Neutrophil (primary cell): ENCODE data around the gene SMARCA4.

Experiments
- H3K27ac ChIP-seq: fragments of 200-600 bp; sonication (generic); 2 replicates; pipeline ENCODE4 v1.5.1; 2016; ENCODE audit warnings: mild to moderate bottlenecking, moderate library complexity
- H3K27me3 ChIP-seq: fragments of 200-600 bp; sonication (generic); 2 replicates; pipeline ENCODE4 v1.6.0; 2016; ENCODE audit warnings: mild to moderate bottlenecking
- H3K36me3 ChIP-seq: fragments of 200-600 bp; sonication (generic); 2 replicates; pipeline ENCODE4 v1.5.1; 2017
- H3K4me1 ChIP-seq, 2 experiments: fragments of 200-600 bp in 1 of 2; sonication (generic) in 1 of 2; 1 replicate in 1 of 2; 2 replicates in 1 of 2; pipeline versions ENCODE4 v1.5.1 to v1.6.1; 2013 to 2016; ENCODE audit warnings: low read depth in 1 of 2, low read length in 1 of 2, mild to moderate bottlenecking in 1 of 2, moderate library complexity in 1 of 2; ENCODE audit not compliant: control insufficient read depth in 1 of 2, insufficient read depth in 1 of 2
- H3K4me3 ChIP-seq, 2 experiments: fragments of 200-600 bp in 1 of 2; sonication (generic) in 1 of 2; 1 replicate in 1 of 2; 2 replicates in 1 of 2; pipeline ENCODE4 v1.5.1; 2013 to 2016; ENCODE audit warnings: low read depth in 1 of 2, low read length in 1 of 2, mild to moderate bottlenecking in 1 of 2, moderate library complexity in 1 of 2
- H3K9me3 ChIP-seq: fragments of 200-600 bp; sonication (generic); 2 replicates; pipeline ENCODE4 v1.5.1; 2016
- CTCF ChIP-seq: fragments of 200-600 bp; sonication (generic); IDR thresholded peaks from 2 replicates; pipeline ENCODE4 v1.5.1; 2016; ENCODE audit warnings: antibody characterized with exemption

SMARCA4 gene

GRCh38 chr19:10966809-10967208 is 6.0 kb downstream of the SMARCA4 start:
- no peak for TF ChIP-seq CTCF
- peaks cover 5 to 6% of the 10 kb centered on the region in 2 experiments for H3K4me1 ChIP-seq

GRCh38 chr19:10968527-10969135 is 7.8 kb downstream of the SMARCA4 start:
- TF ChIP-seq CTCF = no peak
- Histone ChIP-seq H3K27ac (no peak overlapping the region), H3K36me3 (no peaks in the 10 kb centered on the region), H3K9me3 (no peaks in the 10 kb centered on the region), H3K4me1 (no peaks in the 10 kb centered on the region), H3K27me3 (no peaks in the 10 kb centered on the region), H3K4me3 (no peak overlapping the region)

More at GRCh38 chr19:10966809-10967208, 6.0 kb downstream of the SMARCA4 start:
- Histone ChIP-seq H3K4me3 (no peak overlapping the region), H3K9me3 (no peaks in the 10 kb centered on the region), H3K36me3 (no peaks in the 10 kb centered on the region), H3K27me3 (no peaks in the 10 kb centered on the region), H3K27ac (no peak overlapping the region)

- H3K4me3 ChIP-seq = no peak overlapping the region
- H3K27ac ChIP-seq = no peak overlapping the region
- no peaks in the 10 kb centered on the region for H3K4me1 ChIP-seq
- H3K9me3 ChIP-seq = no peaks in the 10 kb centered on the region
- no peaks in the 10 kb centered on the region for H3K27me3 ChIP-seq
- no peak for TF ChIP-seq CTCF
- no peaks in the 10 kb centered on the region for H3K36me3 ChIP-seq
Observed at GRCh38 chr19:10971107-10971726, 10.4 kb downstream of the SMARCA4 start.

- no peak overlapping the region for H3K27ac ChIP-seq
Observed at GRCh38 chr19:10975374-10976130, 14.7 kb downstream of the SMARCA4 start.

More at GRCh38 chr19:10975374-10976130, 14.7 kb downstream of the SMARCA4 start:
- Histone ChIP-seq H3K9me3 (no peaks in the 10 kb centered on the region), H3K4me1 (peaks cover 5 to 11% of the 10 kb centered on the region in 2 experiments), H3K4me3 (no peak overlapping the region), H3K27me3 (no peaks in the 10 kb centered on the region), H3K36me3 (no peaks in the 10 kb centered on the region)
- no peak for TF ChIP-seq CTCF
